KMS-11 (cell line): ENCODE results near the gene DPP9.
A peak's percentile ranks its signal among the peaks of the same experiment; 100 is the strongest.

Experiments
- H2AFZ ChIP-seq: fragments of 200-600 bp; sonication (generic); 2 replicates; pipeline ENCODE4 v1.6.1; 2016; ENCODE audit warnings: antibody characterized with exemption, mixed run types, low read depth
- H3K27ac ChIP-seq: fragments of 200-600 bp; sonication (generic); 2 replicates; pipeline ENCODE4 v1.6.1; 2016; ENCODE audit warnings: mild to moderate bottlenecking, mixed run types
- H3K27me3 ChIP-seq: fragments of 200-600 bp; sonication (generic); 2 replicates; pipeline ENCODE4 v1.6.1; 2017; ENCODE audit warnings: mild to moderate bottlenecking, low read depth, mixed run types, moderate library complexity; ENCODE audit not compliant: insufficient read depth
- H3K36me3 ChIP-seq: fragments of 200-600 bp; sonication (generic); 2 replicates; pipeline ENCODE4 v1.6.1; 2017; ENCODE audit warnings: mild to moderate bottlenecking, mixed run types; ENCODE audit not compliant: insufficient read depth
- H3K4me1 ChIP-seq: fragments of 200-600 bp; sonication (generic); 2 replicates; pipeline ENCODE4 v1.6.1; 2016; ENCODE audit warnings: mild to moderate bottlenecking, low read depth, mixed run types; ENCODE audit not compliant: poor library complexity, severe bottlenecking
- H3K4me2 ChIP-seq: fragments of 200-600 bp; sonication (generic); 2 replicates; pipeline ENCODE4 v1.7.0; 2016; ENCODE audit warnings: mild to moderate bottlenecking, mixed run types
- H3K4me3 ChIP-seq: fragments of 200-600 bp; sonication (generic); IDR thresholded peaks from 2 replicates; pipeline ENCODE4 v1.6.1; 2017; ENCODE audit warnings: low read depth, low read length, mixed read lengths; ENCODE audit not compliant: insufficient read depth
- H3K79me2 ChIP-seq: fragments of 200-600 bp; sonication (generic); 2 replicates; pipeline ENCODE4 v1.6.1; 2016; ENCODE audit warnings: low read depth, mixed run types; ENCODE audit not compliant: insufficient read depth
- H3K9ac ChIP-seq: fragments of 200-600 bp; sonication (generic); 2 replicates; pipeline ENCODE4 v1.6.1; 2016; ENCODE audit warnings: mild to moderate bottlenecking, mixed run types
- H4K20me1 ChIP-seq: fragments of 200-600 bp; sonication (generic); 2 replicates; pipeline ENCODE4 v1.6.1; 2016; ENCODE audit warnings: mild to moderate bottlenecking, mixed run types; ENCODE audit not compliant: insufficient read depth
- TF ChIP-seq, protein P1 (sequence below): fragments of 200-600 bp; sonication (generic); conservative IDR thresholded peaks from 2 replicates; pipeline ENCODE4 v1.6.1; 2017; ENCODE audit warnings: low read depth, mild to moderate bottlenecking, antibody characterized with exemption, low read length, moderate library complexity, mixed read lengths

The DPP9 gene

DNA sequence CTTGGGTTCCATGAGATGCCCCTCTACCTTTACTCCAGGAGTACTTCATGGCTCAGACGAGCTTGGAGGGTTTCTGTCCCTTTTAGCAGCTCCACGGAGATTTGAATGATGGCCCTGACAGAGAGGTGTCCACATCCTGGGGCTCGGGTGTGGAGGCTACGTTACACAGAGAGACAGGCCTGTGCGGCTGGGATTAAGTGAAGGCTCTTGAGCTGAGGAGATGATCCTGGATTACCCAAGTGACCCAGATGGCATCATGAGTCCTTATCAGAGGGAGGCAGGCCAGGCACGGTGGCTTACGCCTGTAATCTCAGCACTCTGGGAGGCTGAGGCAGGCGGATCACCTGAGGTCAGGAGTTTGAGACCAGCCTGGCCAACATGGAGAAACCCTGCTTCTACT, 12.4 kb downstream of the DPP9 start:
- TF ChIP-seq, protein P1, sequence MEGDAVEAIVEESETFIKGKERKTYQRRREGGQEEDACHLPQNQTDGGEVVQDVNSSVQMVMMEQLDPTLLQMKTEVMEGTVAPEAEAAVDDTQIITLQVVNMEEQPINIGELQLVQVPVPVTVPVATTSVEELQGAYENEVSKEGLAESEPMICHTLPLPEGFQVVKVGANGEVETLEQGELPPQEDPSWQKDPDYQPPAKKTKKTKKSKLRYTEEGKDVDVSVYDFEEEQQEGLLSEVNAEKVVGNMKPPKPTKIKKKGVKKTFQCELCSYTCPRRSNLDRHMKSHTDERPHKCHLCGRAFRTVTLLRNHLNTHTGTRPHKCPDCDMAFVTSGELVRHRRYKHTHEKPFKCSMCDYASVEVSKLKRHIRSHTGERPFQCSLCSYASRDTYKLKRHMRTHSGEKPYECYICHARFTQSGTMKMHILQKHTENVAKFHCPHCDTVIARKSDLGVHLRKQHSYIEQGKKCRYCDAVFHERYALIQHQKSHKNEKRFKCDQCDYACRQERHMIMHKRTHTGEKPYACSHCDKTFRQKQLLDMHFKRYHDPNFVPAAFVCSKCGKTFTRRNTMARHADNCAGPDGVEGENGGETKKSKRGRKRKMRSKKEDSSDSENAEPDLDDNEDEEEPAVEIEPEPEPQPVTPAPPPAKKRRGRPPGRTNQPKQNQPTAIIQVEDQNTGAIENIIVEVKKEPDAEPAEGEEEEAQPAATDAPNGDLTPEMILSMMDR: no peak
- no peak overlapping the region for H3K27ac ChIP-seq
- no peaks in the 10 kb centered on the region for H3K27me3 ChIP-seq
- H3K4me3 ChIP-seq: no peak overlapping the region
- H3K4me2 ChIP-seq: no peak overlapping the region
- no peak overlapping the region for H2AFZ ChIP-seq
- peaks cover 27% of the 10 kb centered on the region for H3K4me1 ChIP-seq
- no peaks in the 10 kb centered on the region for H4K20me1 ChIP-seq
- no peak overlapping the region for H3K9ac ChIP-seq
- H3K36me3 ChIP-seq: no peaks in the 10 kb centered on the region
- no peaks in the 10 kb centered on the region for H3K79me2 ChIP-seq

DNA sequence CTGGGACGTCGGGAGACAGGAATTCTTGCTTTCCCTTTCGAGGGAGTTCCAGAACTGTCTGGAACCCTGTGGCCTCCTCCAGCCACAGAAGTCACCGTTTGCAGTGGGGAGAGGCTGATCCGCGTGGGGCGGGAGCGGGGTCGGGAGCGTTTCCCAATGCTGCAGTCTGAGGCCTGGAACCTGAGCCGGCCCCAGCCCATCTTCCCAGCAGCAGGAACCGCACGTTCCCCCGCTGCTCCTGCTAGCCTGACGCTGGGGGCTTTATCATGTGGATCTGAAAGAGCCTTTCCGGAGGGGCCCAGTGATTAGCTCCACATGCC, 13.4 kb downstream of the DPP9 start:
- H3K4me2 ChIP-seq: peak overlapping the region; percentile 50; the same call in 1 of the 2 replicates
- H2AFZ ChIP-seq: no peak overlapping the region
- H3K27ac ChIP-seq: peak overlapping the region; percentile 29
- TF ChIP-seq, protein P1: no peak
- H3K36me3 ChIP-seq: no peaks in the 10 kb centered on the region
- peaks cover 27% of the 10 kb centered on the region for H3K4me1 ChIP-seq
- H3K4me3 ChIP-seq: no peak overlapping the region
- H3K27me3 ChIP-seq: no peaks in the 10 kb centered on the region
- no peaks in the 10 kb centered on the region for H4K20me1 ChIP-seq
- no peaks in the 10 kb centered on the region for H3K79me2 ChIP-seq
- H3K9ac ChIP-seq: no peak overlapping the region

DNA sequence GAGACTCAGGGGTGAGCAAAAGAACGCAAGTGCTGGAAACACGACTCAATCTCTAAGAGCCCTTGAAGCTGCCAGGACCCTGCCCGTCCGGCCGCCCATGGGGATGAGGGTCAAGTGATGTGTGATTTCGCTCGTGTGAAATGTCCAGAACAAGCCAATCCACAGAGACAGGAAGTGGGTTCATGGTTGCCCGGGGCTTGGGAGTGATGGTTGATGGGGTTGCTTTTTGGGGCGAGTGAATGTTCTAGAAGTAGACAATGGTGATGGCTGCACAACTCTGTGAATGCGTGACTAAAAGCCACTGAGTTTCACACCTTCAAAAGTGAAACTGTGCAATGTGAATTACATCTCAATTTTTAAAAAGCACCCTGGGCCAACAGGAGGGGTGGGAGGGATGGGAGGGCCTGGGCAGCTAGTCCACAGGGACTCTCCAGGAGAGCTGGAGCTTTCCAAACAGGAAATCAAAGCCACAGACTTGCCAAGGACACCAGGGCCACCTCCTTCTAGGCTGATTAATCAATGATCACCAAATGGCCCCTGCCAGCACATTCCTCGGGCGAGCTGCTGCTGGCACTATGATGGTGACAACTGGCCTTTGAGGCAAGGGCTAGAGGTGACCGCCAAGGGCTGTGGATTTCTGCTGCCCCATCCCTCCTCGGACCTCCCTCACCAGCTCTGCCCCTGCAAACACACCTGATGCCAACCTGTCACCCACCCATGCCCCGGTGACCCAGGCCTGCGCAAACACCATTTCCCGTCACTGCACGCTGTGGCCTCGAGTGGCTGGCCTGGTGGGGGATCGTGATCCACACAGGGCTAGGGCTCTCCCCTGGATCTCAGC, 14.0 kb downstream of the DPP9 start:
- Histone ChIP-seq H4K20me1 (no peaks in the 10 kb centered on the region), H2AFZ (no peak overlapping the region), H3K9ac (no peak overlapping the region), H3K27ac (peak overlapping the region; percentile 29), H3K4me1 (peaks cover 27% of the 10 kb centered on the region), H3K4me3 (no peak overlapping the region), H3K79me2 (no peaks in the 10 kb centered on the region), H3K27me3 (no peaks in the 10 kb centered on the region), H3K36me3 (no peaks in the 10 kb centered on the region), H3K4me2 (peak overlapping the region; percentile 50; the same call in 1 of the 2 replicates)
- TF ChIP-seq, protein P1: no peak

DNA sequence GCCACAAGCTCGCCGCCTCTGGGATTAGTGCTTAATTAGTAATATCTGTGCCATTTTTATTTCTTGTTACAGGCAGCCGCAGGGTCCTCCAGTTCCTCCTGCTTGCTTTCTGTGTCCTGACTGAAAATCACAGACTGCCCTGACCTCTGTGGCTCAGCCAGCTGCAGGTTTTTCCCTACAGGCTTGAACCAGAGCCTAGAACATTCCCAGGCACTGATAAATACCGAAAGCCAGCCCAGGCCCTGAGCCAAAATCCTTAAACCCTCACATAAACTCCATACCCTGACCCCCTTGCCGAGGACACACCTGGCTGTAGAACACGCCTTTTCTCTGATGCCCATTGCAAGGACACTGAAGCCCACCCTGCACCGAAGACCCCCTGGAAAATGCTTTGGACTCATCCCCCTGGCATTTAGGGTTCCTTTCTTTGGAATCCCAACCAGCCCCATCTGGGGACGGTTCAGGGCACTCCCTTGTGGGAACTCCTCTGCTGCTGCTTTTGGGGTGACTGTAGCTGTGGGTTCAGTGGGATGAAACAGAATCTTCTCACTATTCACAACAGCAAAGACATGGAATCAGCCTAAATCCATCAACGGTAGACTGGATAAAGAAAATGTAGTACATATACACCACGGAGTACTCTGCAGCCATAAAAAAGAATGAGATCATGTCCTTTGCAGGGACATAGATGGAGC, 15.5 kb downstream of the DPP9 start:
- Histone ChIP-seq H3K79me2 (no peaks in the 10 kb centered on the region), H4K20me1 (no peaks in the 10 kb centered on the region), H3K9ac (no peak overlapping the region), H3K36me3 (no peaks in the 10 kb centered on the region), H3K4me2 (no peak overlapping the region), H3K4me3 (no peak overlapping the region), H3K4me1 (peaks cover 27% of the 10 kb centered on the region), H3K27ac (no peak overlapping the region), H2AFZ (no peak overlapping the region), H3K27me3 (no peaks in the 10 kb centered on the region)
- TF ChIP-seq, protein P1: no peak
